A549 (cell line): ENCODE measurements around the gene SOCS7. TPM values are rescaled to one million over a fixed set of nuclear protein-coding genes. Genes with fewer than 3 reads are reported as not detected.

Experiments used
- ATAC-seq, 2 experiments: fragments of 200-7000 bp in 1 of 2; fragments of >200 bp in 1 of 2; cut with Nextera tagmentation in 1 of 2; cut with Tn5 transposase in 1 of 2; 3 replicates each; pipeline versions ENCODE4 v1.8.0 to v1.9.1; 2018 to 2020; ENCODE audit warnings: mild to moderate bottlenecking in 1 of 2, moderate library complexity in 1 of 2
- CTCF ChIA-PET: fragments of 300-600 bp; sonication (Branson Sonifier 250); formaldehyde crosslinking; extraction: SDS; loops from one replicate; lab custom pipeline; 2021; ENCODE audit warnings: antibody characterized with exemption, inconsistent platforms; lab: Yijun Ruan, JAX
- POLR2A ChIA-PET: fragments of 350-600 bp; formaldehyde crosslinking; extraction: SDS; loops from one replicate; lab custom pipeline; 2021; ENCODE audit warnings: antibody characterized with exemption, inconsistent platforms; lab: Yijun Ruan, JAX
- DNase-seq, 2 experiments: peaks; one replicate each; pipeline versions ENCODE4 v3.0.0 to v3.0.0-alpha.2; 2011 to 2016; ENCODE audit warnings: low read depth in 1 of 2, low spot score in 1 of 2
- FAIRE-seq: peaks from 2 replicates; lab custom pipeline; 2011; peaks lifted over from hg19 to GRCh38; lab: Jason Lieb, UNC
- H3K27ac ChIP-seq, 2 experiments: fragments of >200 bp; sonication (Bioruptor Twin); formaldehyde crosslinking; 3 replicates each; pipeline ENCODE4 v1.5.1; 2016 to 2017
- H3K4me1 ChIP-seq: fragments of >200 bp; sonication (Bioruptor Twin); formaldehyde crosslinking; 3 replicates; pipeline ENCODE4 v1.6.1; 2016
- H3K4me2 ChIP-seq: fragments of >200 bp; sonication (Bioruptor Twin); formaldehyde crosslinking; 3 replicates; pipeline ENCODE4 v1.6.1; 2016
- H3K4me3 ChIP-seq: fragments of >200 bp; sonication (Bioruptor Twin); formaldehyde crosslinking; 3 replicates; pipeline ENCODE4 v1.5.1; 2016
- H3K9me3 ChIP-seq: fragments of >200 bp; sonication (Bioruptor Twin); formaldehyde crosslinking; 3 replicates; pipeline ENCODE4 v1.6.1; 2016
- ATOH8 ChIP-seq: fragments of 250-450 bp; sonication (Bioruptor Pico); IDR thresholded peaks from 2 replicates; pipeline ENCODE4 v1.5.0; 2020; ENCODE audit warnings: low read depth, mild to moderate bottlenecking, moderate library complexity
- BCL3 ChIP-seq: fragments of >200 bp; sonication (Bioruptor Twin); formaldehyde crosslinking; IDR thresholded peaks from 3 replicates; pipeline ENCODE4 v1.6.1; 2016
- CBX2 ChIP-seq: fragments of 200-600 bp; sonication (generic); IDR thresholded peaks from 2 replicates; pipeline ENCODE4 v1.6.1; 2016; ENCODE audit warnings: low read depth, mild to moderate bottlenecking, borderline replicate concordance
- CBX8 ChIP-seq: fragments of 200-600 bp; sonication (generic); IDR thresholded peaks from 2 replicates; pipeline ENCODE4 v1.6.1; 2016
- CEBPB ChIP-seq, 2 experiments: fragments of >200 bp in 1 of 2; sonication (Bioruptor Twin) in 1 of 2; formaldehyde crosslinking in 1 of 2; IDR thresholded peaks; 2 replicates each; pipeline ENCODE4 v1.6.1; 2012 to 2016
- CHD2 ChIP-seq: fragments of 150-350 bp; IDR thresholded peaks from 2 replicates; pipeline ENCODE4 v1.6.1; 2014; ENCODE audit warnings: low read length; ENCODE audit not compliant: partially characterized antibody
- CHD4 ChIP-seq: fragments of 200-600 bp; sonication (generic); IDR thresholded peaks from 2 replicates; pipeline ENCODE4 v1.6.1; 2016; ENCODE audit warnings: antibody characterized with exemption, mild to moderate bottlenecking, borderline replicate concordance
- EHF ChIP-seq: fragments of 250-450 bp; sonication (Bioruptor Pico); IDR thresholded peaks from 2 replicates; pipeline ENCODE4 v1.5.0; 2020; ENCODE audit warnings: mild to moderate bottlenecking
- FOSB ChIP-seq: fragments of 250-450 bp; sonication (Bioruptor Pico); IDR thresholded peaks from 2 replicates; pipeline ENCODE4 v1.5.0; 2020; ENCODE audit warnings: mild to moderate bottlenecking, moderate library complexity
- FOSL2 ChIP-seq, 2 experiments: fragments of 450-650 bp in 1 of 2; fragments of >200 bp in 1 of 2; sonication (Bioruptor Twin) in 1 of 2; formaldehyde crosslinking; IDR thresholded peaks; 2 replicates each; pipeline versions ENCODE4 v1.5.0 to v1.6.1; 2016 to 2020; ENCODE audit warnings: mild to moderate bottlenecking in 1 of 2, moderate library complexity in 1 of 2
- FOXS1 ChIP-seq: fragments of 250-450 bp; sonication (Bioruptor Pico); IDR thresholded peaks from 2 replicates; pipeline ENCODE4 v1.5.0; 2020; ENCODE audit warnings: mild to moderate bottlenecking, moderate library complexity
- HES2 ChIP-seq: fragments of >200 bp; sonication (Bioruptor Twin); formaldehyde crosslinking; IDR thresholded peaks from 2 replicates; pipeline ENCODE4 v1.6.1; 2016
- HEYL ChIP-seq: fragments of 250-450 bp; sonication (Bioruptor Pico); IDR thresholded peaks from 2 replicates; pipeline ENCODE4 v1.8.0; 2021; ENCODE audit warnings: mild to moderate bottlenecking, moderate library complexity
- HMGXB4 ChIP-seq: fragments of 250-450 bp; sonication (Bioruptor Pico); IDR thresholded peaks from 2 replicates; pipeline ENCODE4 v1.5.0; 2021; ENCODE audit warnings: mild to moderate bottlenecking, moderate library complexity, borderline replicate concordance
- HOXA7 ChIP-seq: fragments of 250-450 bp; sonication (Bioruptor Pico); IDR thresholded peaks from 2 replicates; pipeline ENCODE4 v1.5.0; 2020; ENCODE audit warnings: mild to moderate bottlenecking, moderate library complexity
- HOXB5 ChIP-seq: fragments of 250-450 bp; sonication (Bioruptor Pico); IDR thresholded peaks from 2 replicates; pipeline ENCODE4 v1.5.0; 2020; ENCODE audit warnings: mild to moderate bottlenecking, moderate library complexity
- KDM5A ChIP-seq: fragments of 200-600 bp; sonication (generic); IDR thresholded peaks from 2 replicates; pipeline ENCODE4 v1.6.1; 2016; ENCODE audit warnings: antibody characterized with exemption, mild to moderate bottlenecking
- MAX ChIP-seq: IDR thresholded peaks from 2 replicates; pipeline ENCODE4 v1.6.1; 2012
- MAZ ChIP-seq: fragments of 150-350 bp; IDR thresholded peaks from 2 replicates; pipeline ENCODE4 v1.6.1; 2014; ENCODE audit warnings: antibody characterized with exemption, low read depth, low read length, borderline replicate concordance
- NPAS2 ChIP-seq: fragments of 250-450 bp; sonication (Bioruptor Pico); IDR thresholded peaks from 2 replicates; pipeline ENCODE4 v1.8.0; 2022; ENCODE audit warnings: mild to moderate bottlenecking, moderate library complexity, borderline replicate concordance
- RAD21 ChIP-seq, 2 experiments: fragments of >200 bp in 1 of 2; sonication (Bioruptor Twin) in 1 of 2; formaldehyde crosslinking in 1 of 2; IDR thresholded peaks in 1 of 2; conservative IDR thresholded peaks in 1 of 2; 2 replicates in 1 of 2; 3 replicates in 1 of 2; pipeline ENCODE4 v1.6.1; 2012 to 2018; ENCODE audit warnings: inconsistent platforms in 1 of 2
- RFX5 ChIP-seq: fragments of 450-650 bp; IDR thresholded peaks from 2 replicates; pipeline ENCODE4 v1.7.1; 2014; ENCODE audit warnings: antibody characterized with exemption, mild to moderate bottlenecking, moderate library complexity
- RNF2 ChIP-seq: fragments of 200-600 bp; sonication (generic); IDR thresholded peaks from 2 replicates; pipeline ENCODE4 v1.6.1; 2016; ENCODE audit warnings: low read depth, mild to moderate bottlenecking, antibody characterized with exemption, moderate library complexity, borderline replicate concordance
- SMC3 ChIP-seq: fragments of >200 bp; sonication (Bioruptor Twin); formaldehyde crosslinking; IDR thresholded peaks from 3 replicates; pipeline ENCODE4 v1.6.1; 2018; ENCODE audit warnings: inconsistent platforms
- TFCP2L1 ChIP-seq: fragments of 250-450 bp; sonication (Bioruptor Pico); IDR thresholded peaks from 2 replicates; pipeline ENCODE4 v1.5.0; 2021; ENCODE audit warnings: mild to moderate bottlenecking
- TP53 ChIP-seq: fragments of 250-450 bp; sonication (Bioruptor Pico); IDR thresholded peaks from 2 replicates; pipeline ENCODE4 v1.5.0; 2021; ENCODE audit warnings: mild to moderate bottlenecking, moderate library complexity
- USF2 ChIP-seq: fragments of 450-650 bp; IDR thresholded peaks from 2 replicates; pipeline ENCODE4 v1.6.1; 2014; ENCODE audit warnings: antibody characterized with exemption
- ZC3H11A ChIP-seq: fragments of 450-650 bp; IDR thresholded peaks from 2 replicates; pipeline ENCODE4 v1.6.1; 2014; ENCODE audit warnings: antibody characterized with exemption, mild to moderate bottlenecking
- ZFP36 ChIP-seq: fragments of 450-650 bp; IDR thresholded peaks from 2 replicates; pipeline ENCODE4 v1.6.1; 2014; ENCODE audit warnings: borderline replicate concordance; ENCODE audit not compliant: partially characterized antibody
- WGBS: methylation state at CpG from one replicate; pipeline ENCODE4 v1.1.6; 2017; ENCODE audit errors: missing lambda C conversion rate; 5-methylcytosine and 5-hydroxymethylcytosine counted together
- polyA plus RNA-seq, 4 experiments: library from polyadenylated mRNA; depleted of rRNA in 3 of 4; stranded (reverse); fragments of >200 nt; fragmentation: RNase III in 1 of 4; extraction: RNeasy Plus Mini Kit Qiagen cat#74134 plus additional on column Dnase treatment in 1 of 4; gene quantifications; 2 replicates in 3 of 4; 3 replicates in 1 of 4; pipeline ENCODE4 v1.2.3, GENCODE V29; 2011 to 2017

The SOCS7 gene
- polyA plus RNA-seq, 2 of the 4 experiments (the other 2 are of a cell fraction) = 14.4 to 20.6 TPM

GRCh38 chr17:38418062-38418692, 66.5 kb downstream of the SOCS7 start:
- H3K4me2 ChIP-seq = no peak overlapping the region; the same call in 2 of the 3 replicates
- no peak for TF ChIP-seq ZC3H11A
- no peak for TF ChIP-seq EHF (CRISPR knock-in tag)
- no peak for TF ChIP-seq USF2
- TF ChIP-seq TFCP2L1 = no peak
- TF ChIP-seq HEYL (CRISPR knock-in tag) = no peak
- no peak for TF ChIP-seq NPAS2
- TF ChIP-seq MAX = no peak
- TF ChIP-seq RFX5 = no peak
- TF ChIP-seq ZFP36 = no peak
- no peak for TF ChIP-seq FOXS1 (CRISPR knock-in tag)
- TF ChIP-seq CHD4 = no peak
- TF ChIP-seq CBX8 = no peak
- no peak for TF ChIP-seq RAD21 (conservative IDR thresholded peaks at IDR 0.05 in 1 of 2, IDR thresholded peaks at IDR 0.05 in 1 of 2)
- no peak for TF ChIP-seq FOSL2 (IDR thresholded peaks at IDR 0.05)
- no peak for TF ChIP-seq FOSL2 (CRISPR knock-in tag; IDR thresholded peaks at IDR 0.05)
- no peak for TF ChIP-seq HOXB5 (CRISPR knock-in tag)
- TF ChIP-seq RNF2 = no peak
- no peak for TF ChIP-seq BCL3
- TF ChIP-seq FOSB (CRISPR knock-in tag) = no peak
- ATAC-seq (no peak), FAIRE-seq (no peak), DNase-seq (no peak)
- H3K9me3 ChIP-seq = no peaks in the 10 kb centered on the region
- H3K4me1 ChIP-seq = peaks cover 17% of the 10 kb centered on the region
- WGBS = 92% methylated on average over 7 of the region's 7 CpGs
- no peak overlapping the region for H3K4me3 ChIP-seq
- CTCF ChIA-PET = interaction anchor here (0.6 to 12.7 kb wide), 11 partner anchors 7 to 90 kb away, joined by 3 to 203 read pairs (median 4); partner anchors contain the start of genes ARHGAP23, GPR179 and SOCS7
- POLR2A ChIA-PET = no interaction called here
- H3K27ac ChIP-seq = no peak overlapping the region

GRCh38 chr17:38418693-38419507, 67.3 kb downstream of the SOCS7 start:
- Histone ChIP-seq H3K27ac (peak overlapping the region; percentile 40 to 80; a peak in 4 of 6 replicates), H3K4me1 (peaks cover 17% of the 10 kb centered on the region), H3K9me3 (no peaks in the 10 kb centered on the region), H3K4me3 (peak overlapping the region; percentile 45), H3K4me2 (peak overlapping the region; percentile 83)
- POLR2A ChIA-PET = no interaction called here
- DNase-seq (no peak), ATAC-seq (no peak), FAIRE-seq (no peak)
- TF ChIP-seq CEBPB (IDR thresholded peaks at IDR 0.05) (no peak), HEYL (CRISPR knock-in tag) (no peak), MAZ (no peak), HES2 (no peak), CHD2 (no peak), SMC3 (no peak), RNF2 (no peak), KDM5A (no peak), HMGXB4 (CRISPR knock-in tag) (no peak), HOXB5 (CRISPR knock-in tag) (no peak), HOXA7 (CRISPR knock-in tag) (no peak), NPAS2 (no peak), FOXS1 (CRISPR knock-in tag) (no peak), RFX5 (no peak), CBX2 (no peak), TP53 (CRISPR knock-in tag) (no peak), ATOH8 (no peak)
- 64% methylated on average over 20 of the region's 78 CpGs for WGBS
- CTCF ChIA-PET = interaction anchor here (0.6 to 12.7 kb wide), 13 partner anchors 6 to 290 kb away, joined by 3 to 203 read pairs (median 4); partner anchors contain the start of genes ARHGAP23, GPR179 and SOCS7
